Hepatocyte (in vitro differentiated cells): ENCODE data around the gene TSPAN10.

Experiments used
- CTCF ChIP-seq: fragments of 200-600 bp; sonication (generic); IDR thresholded peaks from 2 replicates; pipeline ENCODE4 v1.5.1; 2016; ENCODE audit warnings: antibody characterized with exemption, mild to moderate bottlenecking; ENCODE audit not compliant: poor library complexity
- EZH2 ChIP-seq: fragments of 200-600 bp; sonication (generic); IDR thresholded peaks from 2 replicates; pipeline ENCODE4 v1.6.1; 2016; ENCODE audit warnings: antibody characterized with exemption, mild to moderate bottlenecking, borderline replicate concordance
- EZH2phosphoT487 ChIP-seq: fragments of 200-600 bp; sonication (generic); IDR thresholded peaks from one replicate; pipeline ENCODE4 v1.6.1; 2018; ENCODE audit warnings: antibody characterized with exemption, mild to moderate bottlenecking, low read depth, moderate library complexity; ENCODE audit not compliant: unreplicated experiment, severe bottlenecking

- no peak for TF ChIP-seq CTCF
- no peak for TF ChIP-seq EZH2
- TF ChIP-seq EZH2phosphoT487 = no peak
Observed at GRCh38 chr17:81656118-81656743, 19.2 kb downstream of the TSPAN10 start, which contains the start of gene PDE6G.
